GM18505 (cell line): Measurements from ENCODE around the gene SOX13.

ENCODE experiments used
- ATAC-seq: cut with Tn5 transposase; IDR thresholded peaks from one replicate; pipeline ENCODE4 v1.9.1; 2021; ENCODE audit not compliant: unreplicated experiment
- POLR2A ChIP-seq: IDR thresholded peaks from 4 replicates; pipeline ENCODE4 v1.6.1; 2011; ENCODE audit warnings: borderline replicate concordance; ENCODE audit not compliant: insufficient read depth, insufficient read length; ENCODE audit errors: extremely low read depth

Gene SOX13

DNA sequence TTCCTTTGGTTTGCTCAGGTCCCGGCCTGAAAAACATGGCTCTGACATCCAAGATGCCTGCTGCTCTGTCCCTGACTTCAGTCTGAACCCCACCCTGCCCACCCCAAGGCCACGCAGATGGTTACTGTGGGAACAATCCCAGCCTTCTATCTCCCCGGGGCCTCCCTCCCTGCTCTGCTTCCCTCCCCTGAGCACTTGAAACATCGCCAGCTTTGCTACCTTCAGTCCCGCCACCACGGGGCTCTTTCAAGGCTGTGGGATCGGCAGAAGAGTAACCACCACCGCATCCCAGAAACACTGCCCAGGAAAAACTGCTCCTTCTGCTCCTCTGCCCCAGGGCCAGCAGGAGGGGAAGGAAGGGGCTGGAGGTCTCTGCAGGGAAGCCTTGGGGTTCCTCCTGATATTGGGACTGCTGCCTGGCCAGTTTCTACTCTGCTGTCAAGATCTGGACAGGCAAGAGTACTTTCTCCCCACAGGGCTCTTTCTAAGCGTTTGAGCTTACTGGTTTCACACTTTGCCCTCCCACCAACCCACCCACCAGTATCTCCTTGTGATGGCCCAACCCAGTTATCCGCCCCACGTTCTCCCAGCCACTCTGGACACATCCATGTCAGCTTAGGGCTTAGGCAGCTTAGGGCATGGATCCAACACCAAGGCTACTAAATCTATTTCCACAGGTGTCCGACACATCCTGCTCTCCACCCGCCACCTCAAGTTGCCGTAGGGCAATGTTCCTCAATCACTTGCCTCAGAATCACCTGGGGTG is 70.5 kb downstream of the SOX13 start:
- no peak for ATAC-seq
- no peak for TF ChIP-seq POLR2A

DNA sequence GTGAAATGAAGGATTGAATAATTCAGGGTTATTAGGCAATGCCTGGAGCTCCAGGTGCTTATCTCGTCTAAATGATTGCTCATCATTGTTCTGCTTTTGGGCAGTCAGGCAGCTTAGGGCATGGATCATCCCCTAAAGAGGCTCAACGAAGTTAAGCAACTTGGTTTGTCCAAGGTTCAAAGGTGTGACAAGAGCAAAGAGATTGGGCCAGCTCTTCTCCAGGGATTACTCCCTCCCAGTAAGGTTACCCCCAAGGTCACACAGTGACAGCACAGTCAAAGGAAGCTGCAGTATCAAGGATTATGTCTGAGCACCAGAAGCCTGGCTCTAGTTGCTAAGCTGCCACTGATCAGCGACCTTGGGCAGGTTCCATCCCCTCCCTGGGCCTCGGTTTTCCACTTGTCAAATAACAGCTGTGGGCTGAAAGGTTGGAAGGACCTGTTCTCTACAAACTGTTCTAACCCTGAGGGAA is 72.2 kb downstream of the SOX13 start:
- no peak for ATAC-seq
- no peak for TF ChIP-seq POLR2A

DNA sequence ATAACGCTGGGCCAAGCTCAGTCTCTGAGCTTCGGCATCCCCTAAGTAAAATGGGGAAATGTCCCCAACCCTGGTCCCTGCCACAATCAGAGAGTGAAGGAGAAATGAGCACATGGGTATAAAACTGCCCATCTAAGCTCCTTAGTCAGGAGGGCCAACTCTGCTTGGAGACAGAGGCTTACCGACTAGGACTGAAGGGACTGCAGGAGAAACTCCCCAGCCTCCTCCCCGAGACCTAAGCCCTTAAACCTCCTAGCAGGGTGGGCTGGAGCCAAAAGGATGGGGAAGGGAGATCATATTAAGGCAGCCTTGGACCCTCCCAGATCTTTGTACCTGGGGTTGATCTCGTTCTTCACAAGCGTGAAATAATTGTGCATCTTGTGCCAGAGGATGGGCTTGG is 73.4 kb downstream of the SOX13 start:
- TF ChIP-seq POLR2A = no peak
- ATAC-seq = no peak

DNA sequence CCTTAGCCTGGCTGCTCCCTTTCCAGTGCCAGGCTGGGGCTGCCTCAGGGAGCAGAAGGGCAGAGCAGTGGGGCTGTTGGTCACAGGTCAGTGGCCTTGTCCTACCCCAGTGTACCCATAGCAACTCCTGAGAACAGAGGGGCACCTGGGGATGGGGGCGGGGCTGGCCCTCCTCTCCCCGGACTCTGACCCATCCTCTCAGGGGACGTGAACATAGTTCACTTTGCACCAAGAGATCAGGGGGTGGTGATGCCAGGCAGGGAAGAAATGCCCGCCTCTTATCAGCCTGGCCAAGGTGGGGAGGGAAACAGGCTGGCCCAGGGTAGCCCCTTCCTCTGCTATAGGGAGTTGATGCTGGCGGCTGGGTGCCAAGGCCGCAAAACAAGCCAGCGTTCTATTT is 74.0 kb downstream of the SOX13 start:
- ATAC-seq = no peak

DNA sequence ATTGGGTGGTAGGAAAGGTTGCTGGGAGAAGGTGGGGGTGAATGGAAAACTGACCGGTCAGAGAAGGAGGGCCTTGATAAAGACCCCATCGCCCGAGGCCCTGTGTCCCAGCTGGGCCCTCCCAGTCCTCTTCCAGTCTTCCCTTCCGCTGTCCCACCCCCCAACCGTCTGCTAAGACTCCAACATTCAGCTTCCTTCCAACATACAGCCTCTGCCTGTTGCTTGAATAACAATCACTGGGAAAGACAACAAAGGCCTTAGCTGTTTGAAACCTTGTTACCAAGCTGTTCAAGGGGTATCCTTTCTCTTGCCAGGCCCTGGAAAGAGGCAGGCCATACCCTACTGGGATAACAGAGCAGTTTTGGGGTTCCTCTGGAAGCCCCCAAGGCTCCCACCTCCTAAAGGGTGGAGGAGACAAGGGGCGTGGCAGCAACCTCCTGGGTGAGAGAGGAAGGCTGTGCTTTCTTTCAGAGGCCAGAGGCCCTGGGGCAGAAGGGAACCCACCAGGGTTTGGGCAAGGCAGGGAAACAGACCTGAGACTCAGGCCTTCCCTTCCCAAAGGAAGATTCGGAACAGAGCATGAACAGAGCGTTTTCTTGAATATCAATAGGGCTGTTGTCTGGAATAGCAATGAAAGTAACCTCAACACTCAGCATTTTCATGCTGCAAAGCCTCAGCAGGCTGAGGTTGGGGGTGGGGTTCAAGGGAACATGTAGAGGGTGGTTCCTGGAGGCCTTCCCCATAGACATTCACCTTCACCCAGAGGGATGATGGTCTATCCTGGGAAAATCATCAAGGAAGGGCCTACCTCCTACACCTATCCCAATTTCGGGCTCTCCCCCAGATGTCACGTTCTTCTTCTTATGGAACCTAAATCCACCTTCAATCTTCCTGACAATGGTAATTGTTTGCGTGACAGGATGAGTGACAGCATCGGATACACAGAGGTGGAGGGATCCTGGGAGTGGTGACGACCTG is 74.8 kb downstream of the SOX13 start:
- TF ChIP-seq POLR2A = no peak
- no peak for ATAC-seq

More for the DNA sequence above, 74.0 kb downstream of the SOX13 start:
- TF ChIP-seq POLR2A = no peak

DNA sequence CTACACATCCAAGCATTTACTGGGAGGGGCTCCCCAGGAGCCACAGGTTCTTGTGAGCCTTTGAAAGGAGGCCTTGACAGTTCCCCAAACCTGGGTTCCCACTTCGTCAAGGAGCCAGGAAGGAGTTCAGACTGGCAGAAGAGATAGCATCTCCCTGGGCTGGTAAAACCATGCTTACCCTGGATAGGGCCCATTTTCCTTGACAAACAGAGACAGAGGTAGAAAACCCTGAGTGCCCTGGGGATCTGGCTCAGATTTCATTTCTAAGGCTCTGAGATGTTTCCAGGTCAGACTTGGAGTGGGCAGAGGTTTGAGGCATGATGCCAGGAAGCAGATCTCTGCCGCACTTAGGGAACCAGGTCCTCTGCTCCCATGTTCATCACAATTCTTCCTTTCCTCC is 76.2 kb downstream of the SOX13 start:
- no peak for ATAC-seq
- TF ChIP-seq POLR2A = no peak

DNA sequence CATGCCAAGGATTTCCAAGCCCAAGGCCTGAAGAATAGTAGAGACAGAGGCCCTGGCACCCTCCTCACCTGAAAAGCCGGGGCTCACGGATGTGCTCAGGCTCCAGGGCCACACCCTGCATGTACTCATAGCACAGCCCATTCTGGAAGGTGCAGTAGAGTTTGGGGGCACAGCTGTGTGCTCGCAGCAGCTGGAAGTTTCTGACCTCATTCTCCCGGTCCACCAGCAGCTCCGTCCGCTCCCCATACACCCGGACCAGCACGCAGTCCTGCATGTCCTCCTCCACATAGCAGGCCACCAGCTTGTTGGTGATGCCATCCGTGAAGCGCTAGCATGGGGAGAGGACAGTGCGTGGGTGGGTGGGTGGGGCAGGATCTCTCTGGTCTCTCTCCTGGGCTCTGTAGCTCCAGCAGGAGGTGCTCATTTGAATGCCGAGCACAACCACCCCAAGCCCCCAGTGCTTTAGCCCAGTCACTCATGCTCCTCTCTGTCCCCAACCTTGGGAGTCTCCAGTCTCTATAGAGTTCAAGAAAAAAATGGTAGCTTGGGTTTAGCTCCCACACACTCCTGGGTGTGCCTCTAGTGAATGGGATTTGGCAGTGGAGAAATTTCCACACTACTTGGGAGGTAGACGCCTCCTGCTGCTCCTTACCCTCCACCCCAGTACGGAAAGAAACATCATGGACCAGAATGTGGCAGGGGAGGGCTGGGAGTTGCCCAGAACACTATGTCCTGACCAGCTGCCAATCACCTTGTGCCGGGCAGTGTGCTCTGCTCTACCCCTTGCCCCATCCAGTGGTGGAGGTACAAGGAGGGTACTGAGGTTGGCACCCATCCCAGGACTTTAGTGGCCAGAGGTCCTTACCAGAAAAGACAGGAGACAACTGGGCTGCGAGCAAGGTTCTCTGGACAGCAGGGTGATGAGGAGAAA is 77.0 kb downstream of the SOX13 start:
- TF ChIP-seq POLR2A = no peak
- ATAC-seq = no peak

DNA sequence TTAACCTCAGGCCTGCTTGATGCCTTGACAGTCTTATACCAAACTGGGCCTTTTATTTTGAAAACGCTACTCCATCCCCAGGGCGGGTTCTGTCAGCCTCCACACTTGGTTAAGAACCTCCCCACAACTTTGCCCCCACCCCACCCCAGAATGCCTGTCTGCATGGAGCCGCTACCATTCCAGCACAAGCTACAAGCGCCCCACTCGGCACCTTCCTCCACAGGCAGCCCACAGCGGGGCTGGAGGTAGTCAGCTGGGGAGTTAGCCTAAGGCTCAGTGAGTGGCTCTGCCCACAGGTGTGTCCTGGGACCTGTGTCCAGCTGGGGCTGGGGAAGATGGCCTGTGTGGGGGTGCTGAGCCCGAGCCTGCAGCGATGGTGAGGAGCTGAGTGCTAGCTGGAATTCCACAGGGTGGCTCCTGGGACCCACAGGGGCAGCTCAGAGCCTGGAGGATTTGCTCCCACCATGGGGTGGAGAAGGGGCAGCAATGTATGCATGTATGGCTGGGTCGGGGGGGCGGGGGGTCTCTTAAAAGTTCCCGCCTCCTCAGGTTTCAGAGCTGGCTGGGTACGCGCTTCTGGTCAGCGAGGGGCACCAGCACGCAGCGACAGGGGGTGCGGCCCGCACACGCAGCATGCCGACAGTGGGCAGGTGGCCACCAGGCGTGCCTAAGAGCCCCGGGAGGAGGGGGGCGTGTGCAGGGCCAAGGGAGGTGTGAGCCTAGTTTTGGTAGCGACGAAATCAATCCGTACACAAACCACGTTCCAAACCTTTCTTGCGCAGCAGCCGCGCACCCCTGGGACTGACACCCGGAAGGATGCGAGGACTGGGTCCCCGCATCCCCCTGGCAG is 78.0 kb downstream of the SOX13 start:
- TF ChIP-seq POLR2A = no peak
- ATAC-seq = no peak

DNA sequence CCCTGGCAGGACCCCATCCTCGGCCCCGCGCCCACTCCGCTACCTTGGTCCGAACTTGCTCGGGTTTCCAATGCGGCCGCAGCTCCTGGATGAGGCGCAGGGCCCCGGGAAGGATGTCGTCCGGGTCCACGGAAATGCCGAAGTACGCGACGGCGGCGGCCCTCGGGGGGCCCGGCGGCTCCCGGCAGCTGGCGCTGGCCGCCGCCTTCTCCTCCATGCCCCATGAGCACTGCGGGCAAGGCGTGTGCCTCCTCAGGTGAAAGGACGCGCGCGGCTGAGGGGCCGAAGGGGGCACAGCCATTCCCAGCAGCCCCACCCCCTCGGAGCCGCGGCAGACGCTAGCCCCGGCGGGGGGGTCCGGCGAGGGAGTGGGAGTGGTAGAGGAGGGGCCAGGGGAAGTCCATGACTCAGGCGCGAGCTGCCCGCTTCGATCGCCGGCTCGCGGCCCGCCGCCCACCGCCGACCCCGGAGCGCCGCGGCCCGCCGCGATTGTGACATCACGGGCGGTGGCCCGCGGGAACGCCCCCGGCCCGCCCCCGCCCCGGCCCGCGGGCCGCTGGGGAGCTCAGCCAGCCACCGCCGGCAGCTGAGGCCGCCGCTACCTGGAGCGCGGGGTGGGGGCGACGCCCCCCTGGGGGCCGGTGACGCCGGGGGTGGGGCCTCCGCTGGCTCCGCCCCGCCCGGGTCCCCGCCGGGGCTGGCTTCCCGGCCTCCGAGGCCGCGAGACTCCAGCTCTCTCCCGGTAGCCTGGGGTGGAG is 78.8 kb downstream of the SOX13 start, which contains the start of gene ETNK2:
Gene ETNK2 (minus strand): TSS at position 493 of the 758 bp plus-strand sequence. CDS start 192 bp downstream, at position 301.
- ATAC-seq = no peak
- no peak for TF ChIP-seq POLR2A

DNA sequence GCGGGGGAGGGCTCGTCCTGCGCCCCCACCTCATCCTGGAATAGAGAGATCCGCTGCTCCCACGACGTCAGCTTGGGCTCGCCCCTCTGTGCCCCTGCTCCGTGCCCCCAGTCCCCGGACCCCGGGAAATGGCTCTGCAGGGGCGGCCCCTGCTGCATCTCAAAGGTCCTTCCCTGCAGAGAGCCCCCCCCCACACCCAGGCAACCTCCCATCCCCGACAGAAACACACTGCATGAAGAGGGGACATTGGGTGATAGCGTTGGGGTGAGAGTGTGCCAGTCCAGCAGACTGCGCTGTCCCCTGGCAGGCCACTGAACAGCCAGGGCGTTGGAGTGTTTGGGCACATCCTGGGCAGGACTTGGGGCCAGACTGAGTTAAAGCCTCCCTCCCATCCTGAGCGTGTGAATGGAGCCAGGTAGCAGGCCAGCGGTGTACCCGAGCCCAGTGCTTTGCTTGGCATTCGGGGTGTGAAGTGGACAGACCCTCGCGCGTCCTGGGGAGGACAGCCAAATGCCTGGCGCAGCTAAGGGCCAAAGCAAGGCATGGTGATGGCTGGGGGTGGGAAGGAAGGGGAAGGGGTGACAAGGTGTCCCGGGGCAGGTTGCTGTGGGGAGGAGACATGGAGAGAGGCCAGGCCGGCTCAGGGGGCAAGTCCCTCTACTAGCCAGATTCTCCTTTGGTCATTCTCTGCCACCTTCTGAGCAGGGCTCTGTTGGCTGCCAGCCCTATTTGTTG is 79.6 kb downstream of the SOX13 start:
- no peak for ATAC-seq
- TF ChIP-seq POLR2A = no peak

DNA sequence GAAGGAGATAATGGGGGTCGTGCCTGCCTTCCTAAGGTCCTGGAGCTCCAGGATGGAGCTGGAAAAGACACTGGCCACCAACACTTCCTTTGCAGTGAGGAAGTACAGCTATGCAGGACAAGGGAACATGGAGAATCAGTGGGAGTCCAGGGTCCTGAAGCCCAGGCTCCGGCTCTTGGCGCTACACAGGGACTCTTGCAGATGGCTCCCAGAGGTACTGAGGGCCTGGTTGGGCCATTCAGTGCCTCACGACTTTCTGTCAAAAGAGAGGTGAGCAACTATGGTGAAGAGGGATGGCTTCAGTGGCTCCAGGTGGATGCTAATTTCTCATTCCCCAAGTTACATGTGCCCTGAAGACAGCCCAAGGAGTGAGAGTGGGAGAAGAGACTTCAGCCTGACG is 80.8 kb downstream of the SOX13 start:
- TF ChIP-seq POLR2A = no peak
- ATAC-seq = no peak
